UCSD-AML1 (cell line): ENCODE data around the gene DUSP23.

Experiments
- DNase-seq: peaks from one replicate; lab custom pipeline; 2025; ENCODE audit not compliant: unreplicated experiment; lab: John Stamatoyannopoulos, UW

DUSP23 gene

DNA sequence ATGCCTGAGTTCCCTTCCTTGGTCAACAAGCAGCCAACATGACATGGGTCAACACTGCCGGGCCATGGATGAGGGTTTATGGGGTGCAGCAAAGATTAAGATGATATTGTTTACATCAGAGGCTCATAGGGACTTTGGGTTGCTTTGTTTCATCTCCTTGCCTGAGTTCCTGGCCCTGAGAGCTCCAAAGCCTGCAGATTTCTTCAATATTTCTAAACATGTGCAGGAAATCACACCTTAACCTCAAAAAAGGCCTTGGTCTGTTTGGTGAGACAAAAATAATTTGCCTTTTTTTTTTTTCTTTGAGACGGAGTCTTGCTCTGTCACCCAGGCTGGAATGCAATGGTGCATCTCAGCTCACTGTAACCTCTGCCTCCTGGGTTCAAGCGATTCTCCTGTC, 46.8 kb downstream of the DUSP23 start:
- no peak for DNase-seq

DNA sequence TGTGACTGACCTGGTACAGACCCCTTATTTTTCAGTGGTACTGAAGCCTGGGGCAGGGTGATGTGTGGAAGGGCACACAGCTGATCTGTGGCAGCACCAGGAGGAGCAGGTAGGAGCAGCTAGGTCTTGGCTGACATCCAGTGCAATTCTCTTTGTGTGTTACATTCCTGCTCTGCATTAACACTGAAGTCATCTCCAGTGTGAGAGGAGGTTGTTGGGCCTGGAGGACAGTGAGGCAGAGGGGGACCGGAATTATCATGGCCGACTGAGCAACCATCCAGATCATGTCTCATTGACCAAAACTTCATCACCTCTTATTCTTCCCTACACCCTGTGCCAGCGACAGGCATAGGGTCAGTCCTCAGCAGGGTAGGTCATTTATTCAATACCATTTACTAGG, 47.4 kb downstream of the DUSP23 start:
- no peak for DNase-seq

DNA sequence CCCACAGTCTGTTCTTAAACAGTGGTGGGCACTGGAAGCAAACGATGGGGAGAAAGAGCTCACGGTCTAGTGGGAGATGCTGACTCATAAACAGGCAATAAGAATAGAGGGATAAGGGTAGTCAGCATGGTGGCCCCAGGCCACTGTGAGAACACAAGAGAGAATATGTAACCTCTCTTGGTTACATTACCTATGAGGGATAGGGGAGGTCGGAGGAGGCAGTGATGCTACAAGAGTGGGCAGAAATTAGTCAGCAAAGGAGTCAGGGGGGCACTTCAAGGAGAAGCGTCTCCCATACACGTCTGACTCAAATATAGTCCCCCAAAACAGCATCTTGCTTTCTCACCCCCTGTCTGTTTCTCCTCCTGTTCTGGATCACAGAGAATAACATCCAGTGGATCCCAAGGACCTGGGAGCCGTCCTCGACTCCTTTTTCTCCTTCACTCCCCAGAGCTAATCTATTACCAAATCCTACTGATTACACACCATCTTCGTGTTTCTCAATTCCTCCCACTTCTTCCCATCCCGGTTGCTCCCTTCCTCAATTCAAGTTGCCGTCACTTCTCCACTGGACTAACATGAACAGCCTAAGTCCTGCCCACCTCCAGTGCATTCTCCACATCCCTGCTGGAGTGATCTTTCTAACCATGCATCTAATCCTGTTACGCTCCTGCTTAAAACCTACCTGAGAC, 48.0 kb downstream of the DUSP23 start:
- no peak for DNase-seq

DNA sequence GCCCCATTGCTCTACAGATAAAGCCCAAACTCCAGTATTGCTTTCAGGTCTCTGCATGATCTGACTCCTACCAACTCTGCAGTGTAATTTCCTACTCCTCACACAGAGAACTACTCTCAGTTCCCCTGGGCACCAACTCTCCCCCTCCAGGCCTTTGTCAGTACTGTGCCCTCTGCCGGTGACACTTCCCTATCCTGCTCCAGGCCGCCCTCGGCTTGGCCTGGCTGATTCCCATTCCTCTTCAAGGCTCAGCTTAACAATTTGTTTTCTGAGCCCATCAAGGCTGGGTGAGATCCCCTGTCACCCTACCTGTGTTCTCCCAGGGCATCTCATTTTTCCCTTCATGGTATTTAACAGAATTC, 48.5 kb downstream of the DUSP23 start:
- DNase-seq = peak; percentile 65

DNA sequence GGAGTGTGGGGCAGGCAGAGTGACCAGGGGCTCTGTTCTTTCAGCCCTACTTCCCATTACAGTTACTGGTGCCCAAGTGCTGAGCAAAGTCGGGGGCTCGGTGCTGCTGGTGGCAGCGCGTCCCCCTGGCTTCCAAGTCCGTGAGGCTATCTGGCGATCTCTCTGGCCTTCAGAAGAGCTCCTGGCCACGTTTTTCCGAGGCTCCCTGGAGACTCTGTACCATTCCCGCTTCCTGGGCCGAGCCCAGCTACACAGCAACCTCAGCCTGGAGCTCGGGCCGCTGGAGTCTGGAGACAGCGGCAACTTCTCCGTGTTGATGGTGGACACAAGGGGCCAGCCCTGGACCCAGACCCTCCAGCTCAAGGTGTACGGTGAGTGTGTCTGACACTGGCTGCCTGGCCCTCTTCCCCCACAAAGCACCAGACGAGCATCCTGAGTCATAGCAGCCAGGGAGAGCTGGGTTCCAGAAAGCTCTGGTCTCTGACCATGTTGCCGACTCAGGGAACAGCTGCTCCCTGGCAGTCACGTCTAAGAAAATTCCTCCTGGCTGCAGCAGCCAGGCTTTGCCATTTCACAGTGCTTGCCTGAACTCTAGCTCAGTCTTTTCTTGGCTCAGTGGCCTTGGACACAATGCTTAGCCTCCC, 49.2 kb downstream of the DUSP23 start:
- no peak for DNase-seq

DNA sequence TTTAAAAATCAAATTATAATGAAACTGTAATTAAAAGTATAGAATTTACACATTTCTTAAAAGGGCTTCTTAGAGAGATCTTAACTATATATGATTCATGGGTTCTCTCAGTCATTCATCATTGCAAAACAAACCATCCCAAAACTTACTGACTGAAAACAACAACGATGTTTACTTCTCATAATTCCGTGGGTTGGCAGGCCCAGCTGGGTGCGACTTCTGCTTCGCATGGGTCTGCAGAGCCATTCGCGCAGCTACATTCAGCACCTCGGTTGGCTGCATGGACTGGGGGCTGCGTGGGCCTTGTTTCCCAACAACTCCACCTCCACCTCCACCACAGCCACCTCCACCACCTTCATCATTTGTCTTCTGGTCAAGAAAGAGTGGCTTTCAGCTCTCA, 50.0 kb downstream of the DUSP23 start:
- no peak for DNase-seq

DNA sequence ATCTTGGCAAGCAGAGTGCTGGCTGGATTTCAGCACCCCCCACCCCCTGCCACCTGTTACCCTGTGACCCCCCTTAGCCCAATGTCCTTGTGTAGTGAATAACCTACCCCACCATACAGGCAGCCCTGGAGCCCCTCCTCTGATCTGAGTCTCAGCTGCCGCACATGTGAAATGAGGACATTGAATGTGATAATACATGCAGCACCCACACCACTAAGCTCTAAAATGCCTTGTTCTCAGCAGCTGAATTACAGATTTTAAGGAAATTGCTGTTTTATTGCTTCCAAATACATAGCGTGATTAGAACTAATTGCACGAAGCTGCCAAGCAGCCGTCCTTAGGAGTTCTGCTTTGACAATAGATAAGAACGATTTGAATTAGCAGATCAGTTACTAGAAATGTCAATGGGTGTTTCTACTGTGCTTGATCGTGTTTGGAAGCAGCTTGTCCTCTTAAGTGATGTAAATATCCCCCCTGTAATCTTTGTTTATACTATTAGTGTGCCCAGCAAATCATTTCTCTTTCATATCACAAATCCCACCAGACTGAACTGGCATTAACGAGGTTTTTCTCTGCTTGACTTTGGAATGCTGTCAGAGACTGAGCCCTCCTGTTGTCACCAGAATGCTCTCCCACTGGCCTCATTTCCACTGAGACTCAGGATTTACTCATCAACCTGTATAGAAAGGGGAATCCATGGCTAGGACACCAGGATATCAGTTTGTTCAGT, 50.8 kb downstream of the DUSP23 start:
- no peak for DNase-seq
